22Rv1 (cell line): ENCODE data around the gene RC3H2.

Source experiments
- CTCF ChIP-seq: fragments of 450-650 bp; IDR thresholded peaks from 2 replicates; pipeline ENCODE4 v1.5.1; 2017; ENCODE audit warnings: mild to moderate bottlenecking
- ZFX ChIP-seq: fragments of 450-650 bp; IDR thresholded peaks from 2 replicates; pipeline ENCODE4 v1.6.1; 2017; ENCODE audit warnings: antibody characterized with exemption, borderline replicate concordance

- TF ChIP-seq CTCF, result no peak
- TF ChIP-seq ZFX, result no peak
Measured at GRCh38 chr9:122888480-122888879, 16.7 kb downstream of the RC3H2 start.
